GM23338 (cell line): ENCODE measurements around the gene DCLK2. TPM values are rescaled to one million over a fixed set of nuclear protein-coding genes. Genes with fewer than 3 reads are reported as not detected.

Experiments used
- ATAC-seq: fragments of 200-7000 bp; cut with Tn5 transposase; 3 replicates; pipeline ENCODE4 v1.9.1; 2020
- DNase-seq: peaks from one replicate; pipeline ENCODE4 v3.0.0-alpha.2; 2015; ENCODE audit warnings: low spot score
- H2AFZ ChIP-seq: fragments of 200-600 bp; sonication (generic); 2 replicates; pipeline ENCODE4 v1.8.0; 2016; ENCODE audit warnings: antibody characterized with exemption, mild to moderate bottlenecking, moderate library complexity
- H3F3A ChIP-seq: fragments of 200-600 bp; sonication (generic); replicated peaks from 2 replicates; pipeline ENCODE4 v1.8.0; 2017; ENCODE audit warnings: antibody characterized with exemption, mixed run types, low read depth
- H3K27ac ChIP-seq: fragments of 200-600 bp; sonication (generic); 2 replicates; pipeline ENCODE4 v1.6.1; 2016; ENCODE audit warnings: low read depth
- H3K27me3 ChIP-seq: fragments of 200-600 bp; sonication (generic); 2 replicates; pipeline ENCODE4 v1.8.0; 2016; ENCODE audit warnings: mild to moderate bottlenecking, mixed run types, moderate library complexity; ENCODE audit not compliant: insufficient read depth
- H3K36me3 ChIP-seq: fragments of 200-600 bp; sonication (generic); 2 replicates; pipeline ENCODE4 v1.8.0; 2016; ENCODE audit warnings: mild to moderate bottlenecking; ENCODE audit not compliant: insufficient read depth
- H3K4me1 ChIP-seq: fragments of 200-600 bp; sonication (generic); 2 replicates; pipeline ENCODE4 v1.8.0; 2016; ENCODE audit warnings: mild to moderate bottlenecking, moderate library complexity; ENCODE audit not compliant: insufficient read depth
- H3K4me2 ChIP-seq: fragments of 200-600 bp; sonication (generic); 2 replicates; pipeline ENCODE4 v1.7.1; 2017; ENCODE audit warnings: mixed run types
- H3K4me3 ChIP-seq: fragments of 200-600 bp; sonication (generic); 2 replicates; pipeline ENCODE4 v1.6.1; 2016; ENCODE audit warnings: mixed run types
- H3K79me2 ChIP-seq: fragments of 200-600 bp; sonication (generic); replicated peaks from 2 replicates; pipeline ENCODE4 v1.8.0; 2017; ENCODE audit warnings: mild to moderate bottlenecking; ENCODE audit not compliant: insufficient read depth
- H3K9me2 ChIP-seq: fragments of 200-600 bp; sonication (generic); 2 replicates; pipeline ENCODE4 v1.8.0; 2017; ENCODE audit not compliant: insufficient read depth
- H4K20me1 ChIP-seq: fragments of 200-600 bp; sonication (generic); replicated peaks from 2 replicates; pipeline ENCODE4 v1.8.0; 2017; ENCODE audit warnings: mild to moderate bottlenecking; ENCODE audit not compliant: insufficient read depth
- H3K27ac Mint-ChIP-seq: 2 replicates; pipeline ENCODE4 v1.8.0; 2020; ENCODE audit warnings: inconsistent platforms, mild to moderate bottlenecking, moderate library complexity, mixed read lengths
- H3K27me3 Mint-ChIP-seq: 3 replicates; pipeline ENCODE4 v1.8.0; 2022; ENCODE audit warnings: low read depth, mild to moderate bottlenecking, moderate library complexity, mixed read lengths, inconsistent platforms; ENCODE audit not compliant: insufficient read depth, poor library complexity
- H3K36me3 Mint-ChIP-seq: 3 replicates; pipeline ENCODE4 v1.8.0; 2021; ENCODE audit warnings: low read depth, mild to moderate bottlenecking, inconsistent platforms, moderate library complexity, mixed read lengths
- H3K4me1 Mint-ChIP-seq: 3 replicates; pipeline ENCODE4 v1.8.0; 2020; ENCODE audit warnings: mild to moderate bottlenecking, inconsistent platforms, mixed read lengths
- H3K4me3 Mint-ChIP-seq: 3 replicates; pipeline ENCODE4 v1.8.0; 2021; ENCODE audit warnings: moderate library complexity, mild to moderate bottlenecking, inconsistent platforms, mixed read lengths
- H3K9me3 Mint-ChIP-seq: 3 replicates; pipeline ENCODE4 v1.8.0; 2020; ENCODE audit warnings: moderate library complexity, mild to moderate bottlenecking, inconsistent platforms, mixed read lengths
- CREB1 ChIP-seq: fragments of 250-450 bp; sonication (Bioruptor Pico); IDR thresholded peaks from 2 replicates; pipeline ENCODE4 v1.5.0; 2020; ENCODE audit warnings: low read depth, mild to moderate bottlenecking, moderate library complexity
- EZH2 ChIP-seq: fragments of 200-600 bp; sonication (generic); IDR thresholded peaks from one replicate; pipeline ENCODE4 v1.8.0; 2017; ENCODE audit warnings: antibody characterized with exemption, mild to moderate bottlenecking, low read depth; ENCODE audit not compliant: unreplicated experiment
- EZH2phosphoT487 ChIP-seq: fragments of 200-600 bp; sonication (generic); IDR thresholded peaks from one replicate; pipeline ENCODE4 v1.8.1; 2018; ENCODE audit warnings: antibody characterized with exemption; ENCODE audit not compliant: unreplicated experiment
- JUNB ChIP-seq: IDR thresholded peaks from one replicate; pipeline ENCODE4 v1.6.1; 2016; ENCODE audit warnings: antibody characterized with exemption; ENCODE audit not compliant: unreplicated experiment
- NANOG ChIP-seq: IDR thresholded peaks from 2 replicates; pipeline ENCODE4 v1.6.1; 2016; ENCODE audit warnings: antibody characterized with exemption, borderline replicate concordance
- POLR2AphosphoS5 ChIP-seq: IDR thresholded peaks from 2 replicates; pipeline ENCODE4 v1.6.1; 2016; ENCODE audit warnings: antibody characterized with exemption, low read depth
- STAT1 ChIP-seq: IDR thresholded peaks from one replicate; pipeline ENCODE4 v1.6.1; 2016; ENCODE audit warnings: antibody characterized with exemption; ENCODE audit not compliant: unreplicated experiment
- ZNF114 ChIP-seq: fragments of 250-450 bp; sonication (Bioruptor Pico); IDR thresholded peaks from 2 replicates; pipeline ENCODE4 v1.5.0; 2020; ENCODE audit warnings: mild to moderate bottlenecking, moderate library complexity
- ZNF331 ChIP-seq: fragments of 250-450 bp; sonication (Bioruptor Pico); IDR thresholded peaks from 2 replicates; pipeline ENCODE4 v1.5.0; 2020; ENCODE audit warnings: low read depth, mild to moderate bottlenecking, moderate library complexity
- polyA plus RNA-seq: library from polyadenylated mRNA; unstranded; fragments of >200 nt; fragmentation: Nextera tagmentation; extraction: Ambion mirVana; gene quantifications from 2 replicates; pipeline ENCODE4 v1.2.1, GENCODE V29; 2016
- total RNA-seq: library from RNA; depleted of rRNA; stranded (reverse); fragments of >200 nt; shearing (Covaris generic); gene quantifications from 2 replicates; pipeline ENCODE4 v1.2.3, GENCODE V29; 2014
- TF ChIP-seq, protein P1 (sequence below): fragments of 250-450 bp; sonication (Bioruptor Pico); IDR thresholded peaks from 2 replicates; pipeline ENCODE4 v1.5.0; 2020; ENCODE audit warnings: mild to moderate bottlenecking, moderate library complexity
- TF ChIP-seq, protein P2 (sequence below): IDR thresholded peaks from 2 replicates; pipeline ENCODE4 v1.6.1; 2016; ENCODE audit warnings: antibody characterized with exemption
- TF ChIP-seq, protein P3 (sequence below): IDR thresholded peaks from one replicate; pipeline ENCODE4 v1.6.1; 2018; ENCODE audit warnings: antibody characterized with exemption; ENCODE audit not compliant: unreplicated experiment
- TF ChIP-seq, protein P4 (sequence below), 2 experiments: fragments of 200-600 bp in 1 of 2; sonication (generic) in 1 of 2; conservative IDR thresholded peaks; 2 replicates each; pipeline versions ENCODE4 v1.5.1 to v1.6.1; 2016 to 2017; ENCODE audit warnings: antibody characterized with exemption in 2 of 2, low read depth in 2 of 2, mild to moderate bottlenecking in 2 of 2, moderate library complexity in 1 of 2

Gene DCLK2
- total and polyA plus RNA-seq, 2 experiments from 2014 or later = 0.49 TPM; not detected in 1

DNA sequence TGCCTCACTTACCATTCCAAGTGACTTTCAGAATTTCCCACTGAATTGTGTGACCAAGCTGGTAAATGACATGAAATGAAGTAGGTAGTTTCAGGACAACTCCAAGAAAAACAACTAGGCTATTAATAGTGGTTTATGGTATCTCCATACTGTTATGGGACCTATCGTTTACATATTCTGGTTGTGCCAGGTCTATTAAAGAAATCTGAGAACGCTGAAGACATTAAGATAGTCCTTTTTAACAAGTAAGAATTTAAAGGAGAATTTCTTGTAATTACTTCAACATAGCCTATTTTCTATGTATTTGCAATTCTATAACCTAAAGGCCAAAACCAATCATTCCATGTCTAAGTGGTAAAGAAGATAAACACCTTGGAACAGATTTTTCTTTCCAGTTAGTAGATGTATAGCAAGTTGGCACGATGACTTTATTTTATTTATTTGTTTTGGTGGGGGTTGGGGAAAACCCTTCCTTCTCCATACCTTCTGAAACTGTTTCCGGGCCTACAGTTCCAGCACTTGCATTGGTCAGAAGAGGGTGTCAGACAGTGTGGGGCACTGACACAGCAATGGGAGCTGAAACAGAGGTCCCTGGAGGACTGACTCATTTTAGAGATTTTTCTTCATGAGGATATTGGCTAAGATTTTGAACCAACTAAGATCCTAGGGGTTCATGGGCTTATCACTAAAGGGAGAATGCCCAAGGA is 7.6 kb upstream of the DCLK2 start:
- Histone ChIP-seq H3K27me3 (no peaks in the 10 kb centered on the region), H3K4me3 (no peak overlapping the region), H3K9me2 (0 out of 2 replicates have a peak, but pooled peaks cover 6% of the 10 kb centered on the region), H3F3A (no peaks in the 10 kb centered on the region), H3K4me1 (no peaks in the 10 kb centered on the region), H3K27ac (no peak overlapping the region), H3K4me2 (no peak overlapping the region), H3K79me2 (no peaks in the 10 kb centered on the region), H4K20me1 (no peaks in the 10 kb centered on the region), H2AFZ (no peak overlapping the region), H3K36me3 (no peaks in the 10 kb centered on the region)
- Mint-ChIP-seq H3K4me3 (no peak overlapping the region), H3K27me3 (peaks cover 1% of the 10 kb centered on the region), H3K36me3 (no peaks in the 10 kb centered on the region), H3K9me3 (no peaks in the 10 kb centered on the region), H3K4me1 (no peaks in the 10 kb centered on the region), H3K27ac (no peak overlapping the region)
- ATAC-seq (no peak), DNase-seq (no peak)
- no peak for TF ChIP-seq ZNF331 (CRISPR knock-in tag)
- TF ChIP-seq ZNF114 (CRISPR knock-in tag) = no peak
- TF ChIP-seq, protein P1, sequence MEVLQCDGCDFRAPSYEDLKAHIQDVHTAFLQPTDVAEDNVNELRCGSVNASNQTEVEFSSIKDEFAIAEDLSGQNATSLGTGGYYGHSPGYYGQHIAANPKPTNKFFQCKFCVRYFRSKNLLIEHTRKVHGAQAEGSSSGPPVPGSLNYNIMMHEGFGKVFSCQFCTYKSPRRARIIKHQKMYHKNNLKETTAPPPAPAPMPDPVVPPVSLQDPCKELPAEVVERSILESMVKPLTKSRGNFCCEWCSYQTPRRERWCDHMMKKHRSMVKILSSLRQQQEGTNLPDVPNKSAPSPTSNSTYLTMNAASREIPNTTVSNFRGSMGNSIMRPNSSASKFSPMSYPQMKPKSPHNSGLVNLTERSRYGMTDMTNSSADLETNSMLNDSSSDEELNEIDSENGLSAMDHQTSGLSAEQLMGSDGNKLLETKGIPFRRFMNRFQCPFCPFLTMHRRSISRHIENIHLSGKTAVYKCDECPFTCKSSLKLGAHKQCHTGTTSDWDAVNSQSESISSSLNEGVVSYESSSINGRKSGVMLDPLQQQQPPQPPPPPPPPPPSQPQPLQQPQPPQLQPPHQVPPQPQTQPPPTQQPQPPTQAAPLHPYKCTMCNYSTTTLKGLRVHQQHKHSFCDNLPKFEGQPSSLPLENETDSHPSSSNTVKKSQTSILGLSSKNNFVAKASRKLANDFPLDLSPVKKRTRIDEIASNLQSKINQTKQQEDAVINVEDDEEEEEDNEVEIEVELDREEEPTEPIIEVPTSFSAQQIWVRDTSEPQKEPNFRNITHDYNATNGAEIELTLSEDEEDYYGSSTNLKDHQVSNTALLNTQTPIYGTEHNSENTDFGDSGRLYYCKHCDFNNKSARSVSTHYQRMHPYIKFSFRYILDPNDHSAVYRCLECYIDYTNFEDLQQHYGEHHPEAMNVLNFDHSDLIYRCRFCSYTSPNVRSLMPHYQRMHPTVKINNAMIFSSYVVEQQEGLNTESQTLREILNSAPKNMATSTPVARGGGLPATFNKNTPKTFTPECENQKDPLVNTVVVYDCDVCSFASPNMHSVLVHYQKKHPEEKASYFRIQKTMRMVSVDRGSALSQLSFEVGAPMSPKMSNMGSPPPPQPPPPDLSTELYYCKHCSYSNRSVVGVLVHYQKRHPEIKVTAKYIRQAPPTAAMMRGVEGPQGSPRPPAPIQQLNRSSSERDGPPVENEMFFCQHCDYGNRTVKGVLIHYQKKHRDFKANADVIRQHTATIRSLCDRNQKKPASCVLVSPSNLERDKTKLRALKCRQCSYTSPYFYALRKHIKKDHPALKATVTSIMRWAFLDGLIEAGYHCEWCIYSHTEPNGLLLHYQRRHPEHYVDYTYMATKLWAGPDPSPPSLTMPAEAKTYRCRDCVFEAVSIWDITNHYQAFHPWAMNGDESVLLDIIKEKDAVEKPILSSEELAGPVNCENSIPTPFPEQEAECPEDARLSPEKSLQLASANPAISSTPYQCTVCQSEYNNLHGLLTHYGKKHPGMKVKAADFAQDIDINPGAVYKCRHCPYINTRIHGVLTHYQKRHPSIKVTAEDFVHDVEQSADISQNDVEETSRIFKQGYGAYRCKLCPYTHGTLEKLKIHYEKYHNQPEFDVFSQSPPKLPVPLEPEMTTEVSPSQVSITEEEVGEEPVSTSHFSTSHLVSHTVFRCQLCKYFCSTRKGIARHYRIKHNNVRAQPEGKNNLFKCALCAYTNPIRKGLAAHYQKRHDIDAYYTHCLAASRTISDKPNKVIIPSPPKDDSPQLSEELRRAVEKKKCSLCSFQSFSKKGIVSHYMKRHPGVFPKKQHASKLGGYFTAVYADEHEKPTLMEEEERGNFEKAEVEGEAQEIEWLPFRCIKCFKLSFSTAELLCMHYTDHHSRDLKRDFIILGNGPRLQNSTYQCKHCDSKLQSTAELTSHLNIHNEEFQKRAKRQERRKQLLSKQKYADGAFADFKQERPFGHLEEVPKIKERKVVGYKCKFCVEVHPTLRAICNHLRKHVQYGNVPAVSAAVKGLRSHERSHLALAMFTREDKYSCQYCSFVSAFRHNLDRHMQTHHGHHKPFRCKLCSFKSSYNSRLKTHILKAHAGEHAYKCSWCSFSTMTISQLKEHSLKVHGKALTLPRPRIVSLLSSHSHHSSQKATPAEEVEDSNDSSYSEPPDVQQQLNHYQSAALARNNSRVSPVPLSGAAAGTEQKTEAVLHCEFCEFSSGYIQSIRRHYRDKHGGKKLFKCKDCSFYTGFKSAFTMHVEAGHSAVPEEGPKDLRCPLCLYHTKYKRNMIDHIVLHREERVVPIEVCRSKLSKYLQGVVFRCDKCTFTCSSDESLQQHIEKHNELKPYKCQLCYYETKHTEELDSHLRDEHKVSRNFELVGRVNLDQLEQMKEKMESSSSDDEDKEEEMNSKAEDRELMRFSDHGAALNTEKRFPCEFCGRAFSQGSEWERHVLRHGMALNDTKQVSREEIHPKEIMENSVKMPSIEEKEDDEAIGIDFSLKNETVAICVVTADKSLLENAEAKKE (CRISPR knock-in tag) = no peak
- no peak for TF ChIP-seq STAT1
- no peak for TF ChIP-seq CREB1 (CRISPR knock-in tag)
- TF ChIP-seq EZH2phosphoT487 = no peak
- TF ChIP-seq, protein P2, sequence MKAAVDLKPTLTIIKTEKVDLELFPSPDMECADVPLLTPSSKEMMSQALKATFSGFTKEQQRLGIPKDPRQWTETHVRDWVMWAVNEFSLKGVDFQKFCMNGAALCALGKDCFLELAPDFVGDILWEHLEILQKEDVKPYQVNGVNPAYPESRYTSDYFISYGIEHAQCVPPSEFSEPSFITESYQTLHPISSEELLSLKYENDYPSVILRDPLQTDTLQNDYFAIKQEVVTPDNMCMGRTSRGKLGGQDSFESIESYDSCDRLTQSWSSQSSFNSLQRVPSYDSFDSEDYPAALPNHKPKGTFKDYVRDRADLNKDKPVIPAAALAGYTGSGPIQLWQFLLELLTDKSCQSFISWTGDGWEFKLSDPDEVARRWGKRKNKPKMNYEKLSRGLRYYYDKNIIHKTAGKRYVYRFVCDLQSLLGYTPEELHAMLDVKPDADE = no peak
- TF ChIP-seq POLR2AphosphoS5 = no peak
- TF ChIP-seq, protein P3, sequence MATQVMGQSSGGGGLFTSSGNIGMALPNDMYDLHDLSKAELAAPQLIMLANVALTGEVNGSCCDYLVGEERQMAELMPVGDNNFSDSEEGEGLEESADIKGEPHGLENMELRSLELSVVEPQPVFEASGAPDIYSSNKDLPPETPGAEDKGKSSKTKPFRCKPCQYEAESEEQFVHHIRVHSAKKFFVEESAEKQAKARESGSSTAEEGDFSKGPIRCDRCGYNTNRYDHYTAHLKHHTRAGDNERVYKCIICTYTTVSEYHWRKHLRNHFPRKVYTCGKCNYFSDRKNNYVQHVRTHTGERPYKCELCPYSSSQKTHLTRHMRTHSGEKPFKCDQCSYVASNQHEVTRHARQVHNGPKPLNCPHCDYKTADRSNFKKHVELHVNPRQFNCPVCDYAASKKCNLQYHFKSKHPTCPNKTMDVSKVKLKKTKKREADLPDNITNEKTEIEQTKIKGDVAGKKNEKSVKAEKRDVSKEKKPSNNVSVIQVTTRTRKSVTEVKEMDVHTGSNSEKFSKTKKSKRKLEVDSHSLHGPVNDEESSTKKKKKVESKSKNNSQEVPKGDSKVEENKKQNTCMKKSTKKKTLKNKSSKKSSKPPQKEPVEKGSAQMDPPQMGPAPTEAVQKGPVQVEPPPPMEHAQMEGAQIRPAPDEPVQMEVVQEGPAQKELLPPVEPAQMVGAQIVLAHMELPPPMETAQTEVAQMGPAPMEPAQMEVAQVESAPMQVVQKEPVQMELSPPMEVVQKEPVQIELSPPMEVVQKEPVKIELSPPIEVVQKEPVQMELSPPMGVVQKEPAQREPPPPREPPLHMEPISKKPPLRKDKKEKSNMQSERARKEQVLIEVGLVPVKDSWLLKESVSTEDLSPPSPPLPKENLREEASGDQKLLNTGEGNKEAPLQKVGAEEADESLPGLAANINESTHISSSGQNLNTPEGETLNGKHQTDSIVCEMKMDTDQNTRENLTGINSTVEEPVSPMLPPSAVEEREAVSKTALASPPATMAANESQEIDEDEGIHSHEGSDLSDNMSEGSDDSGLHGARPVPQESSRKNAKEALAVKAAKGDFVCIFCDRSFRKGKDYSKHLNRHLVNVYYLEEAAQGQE = no peak
- no peak for TF ChIP-seq EZH2
- TF ChIP-seq, protein P4, sequence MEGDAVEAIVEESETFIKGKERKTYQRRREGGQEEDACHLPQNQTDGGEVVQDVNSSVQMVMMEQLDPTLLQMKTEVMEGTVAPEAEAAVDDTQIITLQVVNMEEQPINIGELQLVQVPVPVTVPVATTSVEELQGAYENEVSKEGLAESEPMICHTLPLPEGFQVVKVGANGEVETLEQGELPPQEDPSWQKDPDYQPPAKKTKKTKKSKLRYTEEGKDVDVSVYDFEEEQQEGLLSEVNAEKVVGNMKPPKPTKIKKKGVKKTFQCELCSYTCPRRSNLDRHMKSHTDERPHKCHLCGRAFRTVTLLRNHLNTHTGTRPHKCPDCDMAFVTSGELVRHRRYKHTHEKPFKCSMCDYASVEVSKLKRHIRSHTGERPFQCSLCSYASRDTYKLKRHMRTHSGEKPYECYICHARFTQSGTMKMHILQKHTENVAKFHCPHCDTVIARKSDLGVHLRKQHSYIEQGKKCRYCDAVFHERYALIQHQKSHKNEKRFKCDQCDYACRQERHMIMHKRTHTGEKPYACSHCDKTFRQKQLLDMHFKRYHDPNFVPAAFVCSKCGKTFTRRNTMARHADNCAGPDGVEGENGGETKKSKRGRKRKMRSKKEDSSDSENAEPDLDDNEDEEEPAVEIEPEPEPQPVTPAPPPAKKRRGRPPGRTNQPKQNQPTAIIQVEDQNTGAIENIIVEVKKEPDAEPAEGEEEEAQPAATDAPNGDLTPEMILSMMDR (conservative IDR thresholded peaks at IDR 0.05; ENCODE audit: low read depth in 2 of 2) = no peak
- no peak for TF ChIP-seq JUNB
- TF ChIP-seq NANOG = no peak
